GM21786 (cell line): ENCODE data around the gene VEGFA.
"Not testable (repeated sequence)": the region's sequence is repeated elsewhere in the genome, so short reads cannot be mapped to it uniquely, and the experiment has no call there.

Source experiments
- ATAC-seq: cut with Tn5 transposase; IDR thresholded peaks from one replicate; pipeline ENCODE4 v1.9.1; 2021; ENCODE audit not compliant: unreplicated experiment

Gene VEGFA

DNA sequence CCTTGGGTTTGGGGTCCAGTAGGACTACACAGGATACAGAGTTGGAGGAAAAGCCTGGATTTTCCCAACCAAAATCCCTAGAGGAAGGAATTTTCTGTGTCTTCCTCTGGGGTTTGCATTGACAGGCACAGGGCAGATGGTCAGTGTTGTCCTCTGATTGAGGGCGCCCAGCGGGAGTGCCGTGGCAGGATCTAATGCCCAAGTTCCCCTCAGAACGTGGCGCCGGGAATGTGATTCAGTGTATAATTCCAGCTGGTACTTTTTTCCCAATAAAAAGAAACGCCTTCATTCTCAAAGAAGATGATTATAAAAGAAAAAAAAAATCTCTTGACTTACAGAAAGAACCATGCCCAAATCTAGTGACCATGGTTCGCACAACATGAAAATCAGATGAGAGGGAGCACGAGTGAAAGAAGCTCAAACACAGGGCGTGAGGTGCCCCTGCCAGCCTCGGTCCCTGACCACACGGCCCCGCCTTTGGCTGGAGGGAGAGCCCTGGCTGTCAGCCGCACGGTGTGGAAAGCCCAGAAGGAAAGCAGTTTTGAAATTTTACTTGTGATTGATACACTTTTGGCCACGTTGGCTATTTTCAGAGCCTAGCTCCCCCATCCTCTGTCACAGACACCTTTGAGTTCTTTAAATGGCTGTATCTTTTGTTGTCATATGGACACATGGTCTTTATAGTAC lies 31.6 kb downstream of the VEGFA start:
- ATAC-seq, result no peak

DNA sequence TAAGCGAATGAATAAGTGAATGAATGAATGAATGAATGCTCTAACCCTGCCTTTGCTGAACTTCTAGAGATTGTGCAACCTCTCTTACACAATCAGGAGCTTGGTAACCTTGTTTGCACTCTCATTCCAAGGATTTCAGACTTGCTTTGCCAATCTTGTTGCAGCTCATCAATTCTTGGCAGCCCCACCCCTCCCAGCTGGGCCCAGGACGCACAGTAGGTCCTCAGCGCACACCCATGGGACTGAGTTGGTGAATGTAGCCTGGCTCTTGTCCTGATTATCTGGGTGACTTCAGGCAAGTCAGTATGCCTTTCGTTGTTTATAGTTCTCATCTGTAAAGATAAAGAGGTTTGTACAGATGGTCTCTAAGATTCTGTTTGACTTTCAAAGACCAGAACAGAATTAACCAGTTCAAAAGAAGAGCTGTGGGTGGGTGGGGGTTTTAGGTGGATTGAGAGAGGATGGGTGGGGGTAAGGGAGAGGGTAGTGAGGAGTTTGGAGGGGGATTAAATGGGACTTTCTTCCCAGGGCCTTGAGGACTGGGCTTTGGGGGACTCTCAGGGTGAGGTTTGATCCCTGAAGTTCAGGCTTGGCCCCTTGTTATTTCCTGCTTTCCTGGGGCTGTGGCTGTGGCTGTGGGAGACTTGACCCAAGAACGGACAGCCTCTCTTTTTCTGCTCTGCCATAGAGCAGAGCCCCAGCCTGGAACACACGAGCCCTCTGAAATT lies 33.2 kb downstream of the VEGFA start:
- ATAC-seq, result no peak

DNA sequence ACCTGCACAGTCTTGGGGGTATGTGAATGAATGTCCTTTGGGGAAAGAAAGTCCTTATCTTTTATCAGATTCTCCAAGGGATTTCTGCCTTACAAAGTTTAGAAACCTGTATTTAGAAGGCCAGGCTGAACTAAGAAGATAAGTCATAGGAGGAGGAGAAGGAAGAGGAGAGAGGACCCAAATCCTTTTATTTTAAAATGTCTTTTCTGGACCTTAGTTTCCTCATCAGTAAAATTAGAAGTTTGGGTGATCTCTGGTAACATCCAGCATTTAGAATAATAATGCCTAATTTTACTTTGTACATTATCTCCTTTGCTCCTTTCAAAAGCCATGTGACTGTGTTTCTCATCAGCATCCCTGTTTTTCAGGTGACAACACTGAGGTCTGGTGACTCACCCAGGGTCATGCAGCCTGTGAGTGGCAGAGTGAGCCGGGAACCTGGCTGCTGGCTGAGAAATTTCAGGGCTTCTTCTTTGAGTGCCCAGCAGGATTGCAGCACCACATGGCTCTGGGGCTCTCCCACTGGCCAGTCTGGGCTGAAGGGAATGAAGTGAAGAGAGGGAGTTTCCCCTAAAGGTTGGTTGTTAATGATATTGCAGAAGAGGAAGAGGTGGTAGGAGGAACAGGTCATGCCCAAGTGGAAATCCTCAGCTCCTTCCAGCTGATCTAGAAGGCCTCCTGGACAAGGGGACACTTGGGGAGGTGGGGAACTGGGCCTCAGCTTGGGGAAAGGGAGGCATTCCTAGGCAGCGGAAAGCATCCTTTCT lies 34.0 kb downstream of the VEGFA start:
- no peak for ATAC-seq

DNA sequence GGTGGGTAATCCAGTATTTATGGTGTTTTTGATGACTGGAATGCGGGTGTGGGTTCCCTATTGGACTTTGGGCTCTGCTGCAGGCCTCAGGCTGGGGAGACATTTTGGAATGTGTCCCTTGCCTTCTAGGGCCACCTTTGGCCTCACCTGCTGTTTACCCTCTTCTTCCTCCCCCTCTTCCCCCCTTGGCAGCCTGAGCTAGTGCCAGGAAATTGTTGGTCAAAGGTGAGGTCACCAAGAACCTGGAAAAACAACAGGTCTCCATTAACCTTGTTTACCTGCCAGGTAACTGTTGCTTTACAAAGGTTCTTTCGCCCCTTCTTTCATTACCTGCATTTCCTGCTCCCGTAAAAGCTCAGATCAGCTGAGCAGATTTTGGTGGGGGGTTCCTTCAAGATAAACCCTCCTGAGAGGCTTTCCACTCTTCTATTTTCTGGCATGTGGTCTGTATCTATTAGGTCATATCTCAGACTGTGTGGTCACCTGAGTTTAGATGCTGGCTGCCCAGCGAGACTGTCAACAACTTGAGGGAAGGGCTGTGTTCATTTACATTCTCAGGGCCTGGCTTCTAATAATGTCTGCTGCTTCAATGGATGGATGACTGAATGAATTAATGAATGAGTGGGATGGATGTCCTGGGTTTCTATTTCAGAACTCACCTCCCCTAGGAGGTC lies 34.7 kb downstream of the VEGFA start:
- ATAC-seq, result no peak

DNA sequence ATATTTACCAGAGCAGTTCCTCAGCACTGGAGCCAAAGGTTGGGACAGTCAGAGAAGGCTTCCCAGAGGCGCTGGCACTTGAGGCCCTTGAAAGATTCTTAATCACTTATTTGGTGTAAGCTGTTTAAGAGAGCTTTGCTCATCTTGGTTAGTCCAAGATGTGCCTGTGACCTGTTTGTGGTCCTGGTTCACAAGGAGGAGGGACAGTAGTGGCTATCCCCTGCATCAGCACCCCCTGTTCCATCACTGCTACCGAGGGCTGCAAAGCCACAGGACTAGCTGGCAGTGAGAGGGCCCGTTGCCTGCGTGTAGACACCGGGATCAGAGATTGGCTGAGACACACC lies 35.7 kb downstream of the VEGFA start:
- no peak for ATAC-seq

DNA sequence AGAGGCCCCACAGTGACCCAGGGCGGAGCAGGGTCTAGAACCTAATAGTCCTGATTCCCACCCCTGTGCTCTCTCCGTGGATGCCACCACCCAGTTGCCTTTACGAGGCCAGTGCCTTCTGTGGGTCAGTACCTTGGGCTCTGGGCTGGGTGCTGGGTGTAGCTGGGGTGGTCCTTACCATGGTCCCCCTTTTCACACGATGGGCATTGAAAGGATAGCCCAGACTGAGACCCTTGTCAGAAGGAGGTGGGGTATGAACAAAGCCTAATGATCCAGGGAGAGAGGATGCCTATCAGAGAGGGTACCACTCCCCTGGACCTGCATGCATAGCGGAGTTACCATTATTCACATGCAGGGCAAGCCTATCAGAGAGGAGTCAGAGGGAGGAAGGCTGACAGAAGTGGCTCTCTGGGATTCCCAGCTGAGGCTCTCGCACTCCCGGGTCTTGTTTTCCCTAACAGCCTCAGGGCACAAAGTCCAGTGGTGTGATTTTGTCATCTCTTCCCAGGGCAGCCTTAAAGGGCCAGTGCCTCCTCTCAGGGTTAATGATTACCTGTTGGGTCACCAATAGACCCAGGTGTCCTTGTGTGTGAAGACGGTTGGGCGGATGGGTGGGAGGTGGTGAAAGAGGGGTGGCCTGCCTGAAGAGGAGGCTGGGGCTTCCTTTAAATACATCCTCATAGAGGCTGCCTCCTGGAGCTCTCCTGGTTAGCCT lies 36.2 kb downstream of the VEGFA start:
- ATAC-seq, result no peak

DNA sequence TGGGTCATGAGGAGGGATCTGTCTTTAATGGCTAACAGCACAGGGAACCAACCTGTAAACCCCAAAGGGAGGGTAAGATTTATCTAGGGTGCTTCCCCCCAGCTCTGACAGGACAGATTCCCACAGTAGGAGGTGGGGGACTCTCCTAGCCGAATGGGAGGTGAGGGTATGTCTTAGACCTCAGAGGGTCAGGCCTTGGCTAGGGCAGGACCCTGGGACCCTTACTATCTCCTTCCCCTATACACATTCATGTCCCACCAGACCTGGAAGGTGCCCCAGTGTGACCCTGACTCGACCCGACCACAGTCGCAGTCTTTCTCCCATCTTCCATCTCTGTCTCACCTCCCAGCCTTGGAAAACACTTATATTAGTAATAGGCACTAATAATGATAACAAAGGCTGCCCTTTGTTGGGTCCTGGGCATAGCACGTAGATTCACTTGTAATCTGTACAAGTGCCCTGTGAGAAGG lies 36.8 kb downstream of the VEGFA start:
- ATAC-seq, result no peak

DNA sequence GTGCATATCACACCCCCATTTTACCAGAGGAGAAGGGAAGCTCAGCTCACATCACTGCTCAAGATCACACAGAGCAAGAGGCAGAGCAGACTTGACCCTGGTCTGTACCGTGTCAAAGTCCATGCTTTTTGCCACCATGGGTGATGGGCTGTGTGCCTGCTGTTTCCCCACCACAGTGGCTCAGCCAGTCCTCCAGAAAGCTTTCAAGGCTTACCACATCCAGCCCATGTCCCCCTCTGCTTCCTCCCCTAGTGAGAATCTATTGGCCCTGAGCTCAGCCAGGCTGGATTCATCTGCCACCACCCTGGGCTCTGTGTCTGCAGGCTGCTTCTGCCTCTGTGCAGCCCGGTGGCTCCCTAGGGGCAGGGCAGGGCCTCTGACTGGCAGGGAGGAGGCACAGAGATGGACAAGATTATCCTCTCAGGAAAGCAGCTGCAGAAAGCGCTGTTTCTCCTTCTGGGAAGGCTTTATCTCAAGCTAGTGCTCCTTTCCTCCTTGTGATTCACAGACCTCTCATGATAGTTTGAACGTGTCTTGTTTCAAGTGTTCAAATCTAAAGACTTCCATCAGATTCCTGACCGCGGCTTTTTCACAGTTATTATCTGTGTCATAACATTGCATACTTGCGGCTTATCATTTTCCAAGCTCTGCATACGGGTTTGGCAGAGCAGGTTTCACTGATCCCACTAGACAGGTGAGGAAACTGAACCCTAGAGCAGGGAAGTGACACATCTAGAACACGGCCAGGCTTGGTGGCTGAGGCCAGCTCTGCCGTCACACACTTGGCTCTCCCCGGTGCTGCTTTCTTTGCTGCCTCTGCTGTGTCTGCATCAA lies 37.4 kb downstream of the VEGFA start:
- ATAC-seq, result no peak

DNA sequence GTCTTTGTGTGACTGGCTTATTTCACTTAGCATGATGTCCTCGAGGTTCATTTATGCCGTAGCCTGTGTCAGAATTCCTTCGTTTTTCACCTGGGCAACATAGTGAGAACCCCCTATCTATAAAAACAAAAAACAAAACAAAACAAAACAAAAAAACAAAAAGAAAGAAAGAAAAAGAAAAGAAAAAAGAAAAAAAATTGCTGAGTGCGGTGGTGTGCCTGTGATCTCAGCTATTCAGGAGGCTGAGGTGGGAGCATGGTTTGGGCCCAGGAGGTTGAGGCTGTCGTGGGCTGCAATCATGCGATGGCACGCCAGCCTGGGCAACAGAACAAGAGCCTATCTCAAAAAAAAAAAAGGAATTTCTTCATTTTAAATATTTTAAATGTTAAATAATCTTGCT lies 38.4 kb downstream of the VEGFA start:
- no peak for ATAC-seq

DNA sequence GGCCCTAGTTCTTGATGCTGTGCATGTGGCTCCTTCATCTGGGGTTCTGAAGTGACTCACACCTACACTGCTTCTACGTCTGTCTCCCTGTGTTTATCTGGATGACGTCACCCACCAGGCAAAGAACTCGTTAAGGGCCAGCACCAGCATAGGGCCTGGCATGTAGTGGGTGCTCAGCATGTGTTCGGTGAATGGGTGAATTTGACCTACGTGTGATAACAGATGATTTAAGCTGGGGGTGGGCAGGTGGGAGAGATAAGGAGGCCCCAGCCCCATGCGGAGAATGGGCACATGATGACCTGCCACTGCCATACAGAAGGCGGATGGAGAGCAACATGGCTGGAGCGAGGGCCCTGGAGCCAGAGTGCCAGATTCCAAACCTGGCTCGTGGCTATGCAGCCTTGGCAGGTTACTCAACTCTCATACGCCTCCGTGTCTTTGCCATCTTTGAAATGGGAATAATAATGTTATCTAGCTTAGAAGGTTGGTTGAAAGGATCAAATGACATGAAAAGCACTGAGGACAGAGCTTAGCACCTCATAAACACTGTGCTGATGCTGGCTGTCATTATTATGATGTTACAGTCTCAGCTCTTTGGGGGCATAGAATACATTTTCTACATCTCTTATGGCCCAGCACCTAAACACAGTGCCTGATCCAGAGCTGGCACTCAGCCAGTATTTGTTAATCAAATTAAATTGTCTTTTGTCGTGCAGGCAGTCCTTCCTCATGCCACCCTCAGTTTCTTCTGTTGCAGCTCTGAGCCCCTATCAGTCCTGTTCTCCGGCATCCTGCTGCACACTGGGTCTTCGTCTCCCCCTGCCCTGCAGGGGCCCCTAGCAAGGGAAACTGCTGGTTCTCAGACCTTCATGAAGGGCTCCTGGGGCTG lies 39.6 kb downstream of the VEGFA start:
- no peak for ATAC-seq

DNA sequence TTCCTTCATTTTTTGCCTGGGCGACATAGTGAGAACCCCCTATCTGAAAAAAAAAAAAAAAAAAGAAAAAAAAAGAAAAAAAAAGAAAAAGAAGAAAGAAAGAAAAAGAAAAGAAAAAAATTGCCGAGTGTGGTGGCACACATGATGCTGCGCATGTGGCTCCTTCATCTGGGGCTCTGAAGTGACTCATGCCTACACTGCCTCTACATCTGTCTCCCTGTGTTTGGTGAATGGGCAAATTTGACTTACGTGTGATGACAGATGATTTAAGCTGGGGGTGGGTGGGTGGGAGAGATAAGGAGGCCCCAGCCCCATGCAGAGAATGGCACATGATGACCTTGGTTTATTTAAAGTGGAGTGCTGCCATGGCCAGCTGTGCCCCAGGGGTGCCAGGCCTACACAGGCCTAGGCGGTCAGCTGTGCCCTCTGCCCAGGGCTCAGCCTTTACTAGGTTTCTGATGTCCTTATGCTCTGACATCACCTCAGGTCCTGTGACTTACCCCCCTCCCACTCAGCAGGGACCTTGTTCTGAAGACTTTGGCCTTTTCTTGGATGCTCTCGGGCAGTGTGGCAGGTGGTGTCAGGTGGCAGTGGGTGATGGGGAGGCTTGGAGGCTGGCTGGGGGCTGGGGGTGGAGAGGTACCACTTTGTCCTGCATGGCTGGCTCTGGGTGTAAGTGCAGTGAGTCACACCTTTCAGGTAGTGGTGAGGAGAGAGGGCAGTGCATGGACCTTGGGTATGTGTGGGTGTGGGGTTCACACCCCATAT lies 41.1 kb downstream of the VEGFA start:
- no peak for ATAC-seq

DNA sequence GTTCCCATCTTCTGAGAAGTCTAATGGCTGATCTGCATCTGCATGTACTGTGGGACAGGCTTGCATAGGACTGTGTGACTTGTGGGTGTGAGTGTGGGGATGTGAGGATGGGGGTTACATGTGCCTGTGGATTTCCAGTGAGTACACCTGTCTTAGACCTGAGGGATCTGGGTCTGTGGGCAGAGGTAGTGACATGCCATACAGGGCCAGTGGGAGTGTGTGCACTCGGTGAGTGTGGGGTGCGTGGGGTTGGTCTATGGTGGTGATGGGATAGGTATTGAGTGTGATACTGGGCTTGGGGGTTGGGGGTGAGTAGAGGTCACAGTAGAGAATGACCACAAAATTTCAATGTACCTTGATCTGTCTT lies 41.7 kb downstream of the VEGFA start:
- ATAC-seq, result no peak

DNA sequence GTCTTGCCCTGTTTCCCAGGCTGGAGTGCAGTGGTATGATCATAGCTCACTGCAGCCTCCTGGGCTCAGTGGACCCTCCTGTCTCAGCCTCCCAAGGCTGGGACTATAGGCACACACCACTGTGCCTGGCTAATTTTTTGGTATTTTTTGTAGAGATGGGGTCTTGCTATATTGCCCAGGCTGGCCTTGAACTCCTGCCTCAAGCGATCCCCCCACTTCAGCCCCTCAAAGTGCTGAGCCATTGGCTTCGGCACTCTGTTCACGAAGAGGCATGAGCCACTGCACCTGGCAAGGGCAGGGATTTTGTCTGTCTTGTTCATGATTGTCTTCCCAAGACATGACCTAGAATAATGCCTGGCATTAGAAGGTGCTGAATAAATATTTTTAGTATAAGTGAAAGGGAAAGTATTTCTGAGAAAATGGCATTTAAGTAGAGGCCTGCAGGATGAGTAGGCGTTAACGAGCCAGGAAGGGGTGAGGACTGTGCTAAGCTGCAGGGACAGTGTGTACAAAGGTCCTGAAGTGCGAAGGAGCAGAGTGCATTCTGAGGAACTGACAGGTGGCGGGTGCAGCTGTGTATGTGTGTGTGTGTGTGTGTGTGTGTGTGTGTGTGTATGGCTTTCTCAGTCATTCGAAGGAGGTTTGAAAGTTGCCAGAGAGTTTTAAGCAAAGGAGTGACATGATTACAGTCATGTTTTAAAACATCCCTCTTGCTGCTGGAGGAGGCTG lies 43.0 kb downstream of the VEGFA start:
- ATAC-seq, result no peak

DNA sequence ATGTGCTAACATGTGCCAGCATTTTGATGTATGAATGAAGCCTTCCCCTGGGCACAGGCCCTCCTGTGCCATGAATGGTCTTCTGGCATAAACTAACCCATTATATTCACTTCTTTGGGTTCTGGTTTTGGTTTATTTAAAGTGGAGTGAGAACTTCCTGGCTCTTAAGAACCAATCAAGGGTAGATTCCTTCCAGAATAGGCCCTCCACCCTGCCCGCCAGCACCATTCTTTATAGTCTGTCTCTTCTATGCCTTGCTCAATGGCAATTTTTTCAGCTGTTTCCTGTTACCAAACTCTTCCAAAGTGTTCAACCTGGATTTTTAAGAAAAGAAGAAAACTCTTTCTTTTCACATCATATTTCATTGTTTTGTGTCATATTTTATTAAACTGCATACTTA lies 44.1 kb downstream of the VEGFA start:
- no peak for ATAC-seq

DNA sequence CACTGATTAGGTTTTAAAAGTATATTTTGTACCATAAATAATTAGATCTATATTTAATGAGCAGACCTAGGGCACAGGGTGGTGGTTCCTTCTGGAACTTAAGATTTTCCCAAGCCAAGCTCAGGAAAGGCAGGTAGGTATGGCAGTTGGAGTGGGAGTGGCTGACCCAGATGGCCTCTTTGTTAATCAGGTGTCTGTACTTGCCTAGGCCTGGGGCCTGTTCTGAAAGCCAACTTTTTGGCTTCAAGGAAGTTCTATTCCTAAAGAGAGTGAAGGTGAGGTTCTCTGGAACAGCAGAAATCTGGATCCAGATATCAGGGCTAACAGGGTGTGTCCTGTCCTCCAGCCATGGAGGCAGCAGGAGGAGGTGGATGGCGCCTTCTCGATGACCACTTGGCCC lies 44.9 kb downstream of the VEGFA start:
- no peak for ATAC-seq

DNA sequence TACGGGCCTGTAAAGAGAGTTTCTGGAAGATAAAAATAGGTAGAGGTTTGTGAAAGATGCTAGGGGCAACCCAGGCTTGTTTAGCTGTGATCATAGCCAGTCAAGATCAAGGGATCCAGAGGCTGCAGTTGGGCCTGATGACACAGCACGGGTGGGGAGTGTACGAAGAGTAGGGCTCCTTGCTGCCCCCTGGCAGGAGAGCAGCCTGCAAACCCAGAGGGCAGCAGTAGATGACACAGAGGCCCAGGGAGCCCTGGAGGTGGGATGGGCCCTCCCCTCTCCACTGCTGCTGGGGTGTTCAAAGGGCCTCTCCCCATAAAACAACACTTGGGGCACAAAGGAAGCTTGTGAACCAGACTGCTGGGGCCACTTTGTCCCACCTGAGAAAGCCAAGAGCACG lies 47.2 kb downstream of the VEGFA start:
- ATAC-seq, result peak; percentile 62

DNA sequence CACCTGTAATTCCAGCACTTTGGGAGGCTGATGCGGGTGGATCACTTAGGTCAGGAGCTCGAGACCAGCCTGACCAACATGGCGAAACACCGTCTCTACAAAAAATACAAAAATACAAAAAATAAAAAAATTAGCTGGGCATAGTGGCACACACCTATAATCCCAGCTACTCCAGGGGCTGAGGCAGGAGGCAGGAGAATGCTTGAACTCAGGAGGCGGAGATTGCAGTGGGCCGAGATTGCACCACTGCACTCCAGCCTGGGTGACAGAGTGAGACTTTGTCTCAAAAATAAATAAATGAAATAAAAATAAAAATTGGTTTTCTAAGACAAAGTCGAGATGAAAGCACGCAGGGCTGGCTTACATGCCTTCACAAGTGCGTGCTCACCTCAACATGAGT lies 49.0 kb downstream of the VEGFA start:
- ATAC-seq, result not testable (repeated sequence)

DNA sequence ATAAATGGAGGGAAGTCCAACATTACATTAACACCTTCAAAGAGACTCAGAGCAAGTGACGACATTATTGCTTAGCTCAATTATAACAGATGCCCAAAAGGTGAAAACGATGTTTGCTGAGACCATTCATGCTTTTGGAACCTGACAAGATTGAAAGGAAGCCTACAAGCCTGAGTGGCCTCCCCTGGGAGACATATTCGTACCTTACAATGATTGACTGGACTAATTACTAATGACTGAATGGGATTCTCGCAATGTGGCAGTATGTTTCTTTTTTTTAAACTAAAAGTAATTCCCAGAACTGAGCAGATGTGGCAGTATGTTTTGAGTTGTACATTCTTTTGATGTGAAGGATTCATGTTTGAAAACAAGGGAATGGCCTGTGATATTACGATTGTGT lies 49.9 kb downstream of the VEGFA start:
- no peak for ATAC-seq
